ENCODE measurements around the gene LATS1.

LATS1 gene

GRCh38 chr6:149733089-149733720, 15.3 kb upstream of the LATS1 start:
- Histone ChIP-seq H3K27ac (no peak overlapping the region), H3K36me3 (replicated peaks) (peaks cover 34% of the 10 kb centered on the region)

GRCh38 chr6:149729824-149730223, 11.9 kb upstream of the LATS1 start:
- in situ Hi-C loops (cut with HindIII; ENCODE audit: low pct_ligation_motif_present, low sequenced_read_pairs): no loop called here
- DNase-seq: no peak
- no peak overlapping the region for H3K4me3 ChIP-seq (ENCODE audit: low read depth, low read length)
- H3K36me3 ChIP-seq (replicated peaks): peaks cover 31% of the 10 kb centered on the region
- H3K27ac ChIP-seq: no peak overlapping the region
- no peak for TF ChIP-seq CTCF (IDR thresholded peaks at IDR 0.05; ENCODE audit: low read depth, low read length, missing control alignments)
- no peaks in the 10 kb centered on the region for H3K27me3 ChIP-seq (replicated peaks)

More at GRCh38 chr6:149733089-149733720, 15.3 kb upstream of the LATS1 start:
- Histone ChIP-seq H3K27me3 (replicated peaks) (no peaks in the 10 kb centered on the region), H3K4me3 (ENCODE audit: low read depth, low read length) (no peak overlapping the region)
- no peak for DNase-seq
- in situ Hi-C loops (cut with HindIII; ENCODE audit: low pct_ligation_motif_present, low sequenced_read_pairs): no loop called here
- no peak for TF ChIP-seq CTCF (IDR thresholded peaks at IDR 0.05; ENCODE audit: low read depth, low read length, missing control alignments)

GRCh38 chr6:149728499-149729234, 10.8 kb upstream of the LATS1 start:
- in situ Hi-C loops (cut with HindIII; ENCODE audit: low pct_ligation_motif_present, low sequenced_read_pairs): no loop called here
- TF ChIP-seq CTCF (IDR thresholded peaks at IDR 0.05; ENCODE audit: low read depth, low read length, missing control alignments): no peak
- Histone ChIP-seq H3K4me3 (ENCODE audit: low read depth, low read length) (no peak overlapping the region), H3K27me3 (replicated peaks) (no peaks in the 10 kb centered on the region), H3K36me3 (replicated peaks) (peaks cover 31% of the 10 kb centered on the region), H3K27ac (no peak overlapping the region)
- no peak for DNase-seq

- Histone ChIP-seq H3K4me3 (ENCODE audit: low read depth, low read length) (no peak overlapping the region), H3K27ac (no peak overlapping the region), H3K27me3 (replicated peaks) (no peaks in the 10 kb centered on the region), H3K36me3 (replicated peaks) (peaks cover 28% of the 10 kb centered on the region)
- DNase-seq: no peak
- no peak for TF ChIP-seq CTCF (IDR thresholded peaks at IDR 0.05; ENCODE audit: low read depth, low read length, missing control alignments)
- in situ Hi-C loops (cut with HindIII; ENCODE audit: low pct_ligation_motif_present, low sequenced_read_pairs): no loop called here
These were observed 10.0 kb upstream of the LATS1 start for GRCh38 chr6:149727793-149728498.

- no peaks in the 10 kb centered on the region for H3K27me3 ChIP-seq (replicated peaks)
- DNase-seq: no peak
- TF ChIP-seq CTCF (IDR thresholded peaks at IDR 0.05; ENCODE audit: low read depth, low read length, missing control alignments): no peak
- in situ Hi-C loops (cut with HindIII; ENCODE audit: low pct_ligation_motif_present, low sequenced_read_pairs): no loop called here
- no peak overlapping the region for H3K4me3 ChIP-seq (ENCODE audit: low read depth, low read length)
- H3K36me3 ChIP-seq (replicated peaks): peaks cover 28% of the 10 kb centered on the region
- H3K27ac ChIP-seq: no peak overlapping the region
These were observed 7.9 kb upstream of the LATS1 start for GRCh38 chr6:149725785-149726184.
